Measurements from ENCODE around the gene GRSF1. TPM values are rescaled to one million over a fixed set of nuclear protein-coding genes. Genes with fewer than 3 reads are reported as not detected.

Gene GRSF1
- total RNA-seq, 1 experiment from 2014 or later, result 63.2 TPM

GRCh38 chr4:70802928-70803580 lies 36.6 kb downstream of the GRSF1 start:
- BruUV-seq (replicated peaks), result no TSS peak
- ChIA-PET POLR2A (ENCODE audit: low non-redundant PET) (no interaction called here), CTCF (no interaction called here)
- Histone ChIP-seq H3K4me3 (ENCODE audit: low read depth, low read length, poor library complexity, severe bottlenecking) (no peak overlapping the region), H3K27me3 (replicated peaks; ENCODE audit: insufficient read depth, low read depth, low read length, poor library complexity) (no peaks in the 10 kb centered on the region), H3K27ac (ENCODE audit: low read depth, low read length, poor library complexity, severe bottlenecking) (no peak overlapping the region), H3K9me3 (ENCODE audit: low read depth, low read length, poor library complexity, severe bottlenecking) (no peaks in the 10 kb centered on the region), H3K4me1 (ENCODE audit: insufficient read depth, low read length, poor library complexity, severe bottlenecking) (no peaks in the 10 kb centered on the region), H3K36me3 (ENCODE audit: insufficient read depth, low read length, poor library complexity, severe bottlenecking) (no peaks in the 10 kb centered on the region)
- DNase-seq (ENCODE audit: low spot score), result no peak
- TF ChIP-seq CTCF (conservative IDR thresholded peaks at IDR 0.05; ENCODE audit: low read depth, low read length) (no peak), EZH2 (IDR thresholded peaks at IDR 0.05; ENCODE audit: borderline replicate concordance, low read depth, low read length, poor library complexity, severe bottlenecking) (no peak)
- intact Hi-C loops (cut with micrococcal nuclease; ENCODE audit: unreplicated experiment), result no loop called here

DNA sequence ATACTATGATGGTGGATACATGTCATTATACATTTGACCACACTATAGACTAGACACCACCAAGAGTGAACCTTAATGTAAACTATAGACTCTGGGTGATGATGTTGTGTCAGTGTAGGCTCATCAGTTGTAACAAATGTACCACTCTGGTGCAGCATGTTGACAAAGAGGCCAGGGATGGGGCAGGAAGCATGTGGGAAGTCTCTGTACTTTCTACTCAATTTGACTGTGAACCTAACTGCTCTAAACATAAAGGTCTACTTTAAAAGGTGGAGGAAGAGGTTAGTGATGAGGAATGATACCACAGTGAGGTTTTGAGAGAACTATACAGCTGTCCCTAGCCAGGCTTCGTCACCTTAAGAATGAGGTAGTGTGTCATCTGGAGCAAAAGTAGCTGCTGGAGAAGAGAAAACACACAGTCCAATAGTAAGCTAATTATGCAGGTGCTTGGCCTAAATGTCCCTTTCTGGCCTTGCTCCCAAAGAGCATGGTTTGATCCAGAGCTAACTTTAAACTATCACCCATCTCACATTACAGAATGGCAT lies 38.4 kb downstream of the GRSF1 start:
- H3K4me3 ChIP-seq (ENCODE audit: low read depth, low read length, poor library complexity, severe bottlenecking), result no peak overlapping the region
- H3K36me3 ChIP-seq (ENCODE audit: insufficient read depth, low read length, poor library complexity, severe bottlenecking), result no peaks in the 10 kb centered on the region
- no peak for DNase-seq (ENCODE audit: low spot score)
- BruUV-seq (replicated peaks), result no TSS peak
- intact Hi-C loops (cut with micrococcal nuclease; ENCODE audit: unreplicated experiment), result no loop called here
- H3K27ac ChIP-seq (ENCODE audit: low read depth, low read length, poor library complexity, severe bottlenecking), result no peak overlapping the region
- H3K4me1 ChIP-seq (ENCODE audit: insufficient read depth, low read length, poor library complexity, severe bottlenecking), result no peaks in the 10 kb centered on the region
- CTCF ChIA-PET, result interaction anchor here (0.5 kb wide), 1 partner anchor 107 kb away, joined by 4 read pairs; no protein-coding TSS in a partner anchor
- TF ChIP-seq EZH2 (IDR thresholded peaks at IDR 0.05; ENCODE audit: borderline replicate concordance, low read depth, low read length, poor library complexity, severe bottlenecking), result no peak
- TF ChIP-seq CTCF (conservative IDR thresholded peaks at IDR 0.05; ENCODE audit: low read depth, low read length), result no peak
- H3K27me3 ChIP-seq (replicated peaks; ENCODE audit: insufficient read depth, low read depth, low read length, poor library complexity), result no peaks in the 10 kb centered on the region
- POLR2A ChIA-PET (ENCODE audit: low non-redundant PET), result no interaction called here
- H3K9me3 ChIP-seq (ENCODE audit: low read depth, low read length, poor library complexity, severe bottlenecking), result no peaks in the 10 kb centered on the region

DNA sequence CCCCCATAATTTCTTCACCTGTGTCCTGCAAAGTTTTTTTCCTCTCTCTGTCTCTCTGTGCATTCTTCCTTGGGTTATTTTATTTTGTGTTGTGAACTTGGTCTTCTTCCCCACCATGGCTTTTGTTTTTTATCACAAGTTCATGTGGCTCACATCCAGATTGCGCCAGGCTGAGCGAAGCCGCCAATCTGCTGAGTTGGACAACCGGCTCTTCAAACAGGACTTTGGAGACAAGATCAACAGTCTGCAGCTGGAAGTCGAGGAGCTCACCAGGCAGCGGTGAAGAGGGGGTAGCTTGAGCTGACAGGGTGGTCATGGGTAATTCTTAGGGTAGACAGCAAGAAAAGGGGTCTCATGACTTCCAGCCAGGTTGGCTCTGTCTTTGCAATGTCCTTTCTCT lies 46.1 kb downstream of the GRSF1 start:
- H3K4me3 ChIP-seq (ENCODE audit: low read depth, low read length, poor library complexity, severe bottlenecking), result no peak overlapping the region
- TF ChIP-seq EZH2 (IDR thresholded peaks at IDR 0.05; ENCODE audit: borderline replicate concordance, low read depth, low read length, poor library complexity, severe bottlenecking) (no peak), CTCF (conservative IDR thresholded peaks at IDR 0.05; ENCODE audit: low read depth, low read length) (no peak)
- POLR2A ChIA-PET (ENCODE audit: low non-redundant PET), result no interaction called here

More for the DNA sequence above, 46.1 kb downstream of the GRSF1 start:
- Histone ChIP-seq H3K27me3 (replicated peaks; ENCODE audit: insufficient read depth, low read depth, low read length, poor library complexity) (no peaks in the 10 kb centered on the region), H3K36me3 (ENCODE audit: insufficient read depth, low read length, poor library complexity, severe bottlenecking) (no peaks in the 10 kb centered on the region), H3K27ac (ENCODE audit: low read depth, low read length, poor library complexity, severe bottlenecking) (no peak overlapping the region), H3K4me1 (ENCODE audit: insufficient read depth, low read length, poor library complexity, severe bottlenecking) (no peaks in the 10 kb centered on the region), H3K9me3 (ENCODE audit: low read depth, low read length, poor library complexity, severe bottlenecking) (no peaks in the 10 kb centered on the region)
- no TSS peak for BruUV-seq (replicated peaks)
- CTCF ChIA-PET, result no interaction called here
- no peak for DNase-seq (ENCODE audit: low spot score)
- intact Hi-C loops (cut with micrococcal nuclease; ENCODE audit: unreplicated experiment), result no loop called here
